NCI-H82 (cell line): ENCODE data around the gene GGA1.
"Not testable (repeated sequence)": the region's sequence is repeated elsewhere in the genome, so short reads cannot be mapped to it uniquely, and the experiment has no call there.

ENCODE experiments used
- DNase-seq: peaks from one replicate; lab custom pipeline; 2025; lab: John Stamatoyannopoulos, UW

Gene GGA1

GRCh38 chr22:37609240-37610152 lies 862 bp downstream of the GGA1 start:
- peak; percentile 58 for DNase-seq

GRCh38 chr22:37610153-37610475 lies 1.5 kb downstream of the GGA1 start:
- DNase-seq: not testable (repeated sequence)

GRCh38 chr22:37610480-37611129 lies 2.0 kb downstream of the GGA1 start:
- no peak for DNase-seq

GRCh38 chr22:37611207-37611606 lies 2.6 kb downstream of the GGA1 start:
- no peak for DNase-seq

- DNase-seq: no peak
These were observed 7.8 kb downstream of the GGA1 start for GRCh38 chr22:37616201-37617083.

GRCh38 chr22:37617431-37617830 lies 8.8 kb downstream of the GGA1 start:
- no peak for DNase-seq

- no peak for DNase-seq
These were observed 9.5 kb downstream of the GGA1 start for GRCh38 chr22:37618072-37618656.

- DNase-seq: no peak
These were observed 10.0 kb downstream of the GGA1 start for GRCh38 chr22:37618674-37619073.

- DNase-seq: no peak
These were observed 11.4 kb downstream of the GGA1 start for GRCh38 chr22:37619991-37620390.

- DNase-seq: no peak
These were observed 12.8 kb downstream of the GGA1 start for GRCh38 chr22:37621352-37621860.

- DNase-seq: peak; percentile 69
These were observed 14.7 kb downstream of the GGA1 start for GRCh38 chr22:37623075-37624016.

GRCh38 chr22:37624017-37624365 lies 15.4 kb downstream of the GGA1 start:
- DNase-seq: no peak

- no peak for DNase-seq
These were observed 16.2 kb downstream of the GGA1 start for GRCh38 chr22:37624876-37625275.

GRCh38 chr22:37625737-37626136 lies 17.1 kb downstream of the GGA1 start:
- DNase-seq: no peak

- DNase-seq: no peak
These were observed 17.5 kb downstream of the GGA1 start for GRCh38 chr22:37626144-37626543.

GRCh38 chr22:37626556-37627075 lies 18.0 kb downstream of the GGA1 start:
- DNase-seq: no peak

- no peak for DNase-seq
These were observed 18.5 kb downstream of the GGA1 start for GRCh38 chr22:37627121-37627520.

GRCh38 chr22:37627545-37627944 lies 18.9 kb downstream of the GGA1 start:
- DNase-seq: no peak

- no peak for DNase-seq
These were observed 20.2 kb downstream of the GGA1 start for GRCh38 chr22:37628830-37629229.

- DNase-seq: no peak
These were observed 21.3 kb downstream of the GGA1 start for GRCh38 chr22:37629928-37630327.
